Loucy (cell line): ENCODE measurements around the gene SLIT1.

Experiments
- H2AFZ ChIP-seq: fragments of 200-600 bp; sonication (generic); 2 replicates; pipeline ENCODE4 v1.6.0; 2016; ENCODE audit warnings: antibody characterized with exemption, mild to moderate bottlenecking, low read length, moderate library complexity
- H3F3A ChIP-seq: fragments of 200-600 bp; 2 replicates; pipeline ENCODE4 v1.6.0; 2016; ENCODE audit warnings: antibody characterized with exemption, low read depth, mild to moderate bottlenecking
- H3K27me3 ChIP-seq: fragments of 200-600 bp; sonication (generic); 2 replicates; pipeline ENCODE4 v1.6.1; 2014; ENCODE audit warnings: low read length, mild to moderate bottlenecking; ENCODE audit not compliant: insufficient read depth, poor library complexity, severe bottlenecking
- H3K36me3 ChIP-seq: fragments of 200-600 bp; sonication (generic); 2 replicates; pipeline ENCODE4 v1.6.1; 2016; ENCODE audit warnings: low read length; ENCODE audit not compliant: insufficient read depth
- H3K4me1 ChIP-seq: fragments of 200-600 bp; sonication (generic); 2 replicates; pipeline ENCODE4 v1.5.1; 2014; ENCODE audit warnings: low read length, mild to moderate bottlenecking; ENCODE audit not compliant: insufficient read depth, poor library complexity, severe bottlenecking
- H3K4me2 ChIP-seq: fragments of 200-600 bp; sonication (generic); 2 replicates; pipeline ENCODE4 v1.6.0; 2014; ENCODE audit warnings: antibody characterized with exemption, low read length, low read depth, mild to moderate bottlenecking; ENCODE audit not compliant: poor library complexity, severe bottlenecking
- H3K4me3 ChIP-seq: fragments of 200-600 bp; sonication (generic); 2 replicates; pipeline ENCODE4 v1.5.1; 2014; ENCODE audit warnings: low read length, mild to moderate bottlenecking, mixed read lengths; ENCODE audit not compliant: poor library complexity, severe bottlenecking
- H3K79me2 ChIP-seq: fragments of 200-600 bp; sonication (generic); 2 replicates; pipeline ENCODE4 v1.6.1; 2014; ENCODE audit warnings: low read length; ENCODE audit not compliant: insufficient read depth
- H3K9ac ChIP-seq: fragments of 200-600 bp; sonication (generic); 2 replicates; pipeline ENCODE4 v1.6.0; 2014; ENCODE audit warnings: mild to moderate bottlenecking, low read depth, low read length, moderate library complexity; ENCODE audit not compliant: poor library complexity, severe bottlenecking
- H3K9me2 ChIP-seq: fragments of 200-600 bp; sonication (generic); replicated peaks from 2 replicates; pipeline ENCODE4 v1.6.1; 2016; ENCODE audit warnings: low read depth, low read length, mixed read lengths
- H3K9me3 ChIP-seq: fragments of 200-600 bp; sonication (generic); 2 replicates; pipeline ENCODE4 v1.6.1; 2014; ENCODE audit warnings: mild to moderate bottlenecking, antibody characterized with exemption, low read length, low read depth; ENCODE audit not compliant: insufficient read depth
- H4K20me1 ChIP-seq: fragments of 200-600 bp; sonication (generic); 2 replicates; pipeline ENCODE4 v1.6.0; 2014; ENCODE audit warnings: antibody characterized with exemption, low read length, mild to moderate bottlenecking; ENCODE audit not compliant: insufficient read depth, poor library complexity, severe bottlenecking
- CTCF ChIP-seq: fragments of 200-600 bp; sonication (generic); conservative IDR thresholded peaks from 2 replicates; pipeline ENCODE4 v1.5.1; 2014; ENCODE audit warnings: mild to moderate bottlenecking, antibody characterized with exemption, low read length
- EZH2phosphoT487 ChIP-seq: fragments of 200-600 bp; IDR thresholded peaks from 2 replicates; pipeline ENCODE4 v1.6.1; 2018; ENCODE audit warnings: antibody characterized with exemption, mild to moderate bottlenecking, moderate library complexity, borderline replicate concordance

SLIT1 gene

GRCh38 chr10:97117372-97117771 is 68.4 kb downstream of the SLIT1 start:
- H3K4me2 ChIP-seq: no peak overlapping the region
- no peaks in the 10 kb centered on the region for H3K27me3 ChIP-seq
- no peaks in the 10 kb centered on the region for H3K36me3 ChIP-seq
- TF ChIP-seq CTCF: peak; percentile 56
- TF ChIP-seq EZH2phosphoT487: no peak
- H3K79me2 ChIP-seq: no peaks in the 10 kb centered on the region
- H3K4me1 ChIP-seq: no peaks in the 10 kb centered on the region
- no peaks in the 10 kb centered on the region for H4K20me1 ChIP-seq
- no peak overlapping the region for H3K4me3 ChIP-seq
- no peaks in the 10 kb centered on the region for H3K9me2 ChIP-seq
- H2AFZ ChIP-seq: no peak overlapping the region
- H3K9me3 ChIP-seq: no peaks in the 10 kb centered on the region
- H3F3A ChIP-seq: no peaks in the 10 kb centered on the region
- no peak overlapping the region for H3K9ac ChIP-seq

GRCh38 chr10:97116462-97117162 is 69.1 kb downstream of the SLIT1 start:
- Histone ChIP-seq H2AFZ (no peak overlapping the region), H3K9me3 (no peaks in the 10 kb centered on the region), H3K4me1 (no peaks in the 10 kb centered on the region), H3F3A (no peaks in the 10 kb centered on the region), H4K20me1 (no peaks in the 10 kb centered on the region), H3K4me2 (no peak overlapping the region), H3K79me2 (no peaks in the 10 kb centered on the region), H3K9ac (no peak overlapping the region), H3K36me3 (no peaks in the 10 kb centered on the region), H3K4me3 (no peak overlapping the region), H3K9me2 (no peaks in the 10 kb centered on the region), H3K27me3 (no peaks in the 10 kb centered on the region)
- no peak for TF ChIP-seq CTCF
- no peak for TF ChIP-seq EZH2phosphoT487

DNA sequence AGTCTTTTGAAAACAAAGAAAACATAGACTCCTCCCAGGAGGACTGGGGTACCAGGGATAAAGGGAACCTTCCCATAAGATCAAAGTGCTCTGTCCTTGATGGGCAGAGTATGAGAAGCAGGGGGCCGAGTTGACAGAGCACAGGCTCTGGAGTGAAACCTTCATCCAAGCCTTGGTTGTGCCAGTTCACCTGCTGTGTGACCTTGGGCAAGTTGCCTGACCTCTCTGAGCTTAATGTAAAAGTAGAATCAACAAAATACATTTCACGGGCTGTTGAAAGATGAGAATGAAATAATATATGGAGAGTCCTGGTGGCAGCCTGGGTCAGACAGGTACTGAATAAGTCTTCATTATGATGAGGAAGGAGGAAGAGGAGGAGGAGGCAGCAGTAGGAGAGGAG is 69.9 kb downstream of the SLIT1 start:
- Histone ChIP-seq H3K79me2 (no peaks in the 10 kb centered on the region), H3K36me3 (no peaks in the 10 kb centered on the region), H4K20me1 (no peaks in the 10 kb centered on the region), H3K4me3 (no peak overlapping the region), H3K4me1 (no peaks in the 10 kb centered on the region), H3K9me2 (no peaks in the 10 kb centered on the region), H2AFZ (no peak overlapping the region), H3K9me3 (no peaks in the 10 kb centered on the region), H3K9ac (no peak overlapping the region), H3F3A (no peaks in the 10 kb centered on the region), H3K4me2 (no peak overlapping the region), H3K27me3 (no peaks in the 10 kb centered on the region)
- no peak for TF ChIP-seq CTCF
- no peak for TF ChIP-seq EZH2phosphoT487
